ENCODE data around the gene BAIAP2.

BAIAP2 gene

GRCh38 chr17:81159611-81160265, 124.8 kb downstream of the BAIAP2 start:
- no peak for DNase-seq (ENCODE audit: low read depth)

DNA sequence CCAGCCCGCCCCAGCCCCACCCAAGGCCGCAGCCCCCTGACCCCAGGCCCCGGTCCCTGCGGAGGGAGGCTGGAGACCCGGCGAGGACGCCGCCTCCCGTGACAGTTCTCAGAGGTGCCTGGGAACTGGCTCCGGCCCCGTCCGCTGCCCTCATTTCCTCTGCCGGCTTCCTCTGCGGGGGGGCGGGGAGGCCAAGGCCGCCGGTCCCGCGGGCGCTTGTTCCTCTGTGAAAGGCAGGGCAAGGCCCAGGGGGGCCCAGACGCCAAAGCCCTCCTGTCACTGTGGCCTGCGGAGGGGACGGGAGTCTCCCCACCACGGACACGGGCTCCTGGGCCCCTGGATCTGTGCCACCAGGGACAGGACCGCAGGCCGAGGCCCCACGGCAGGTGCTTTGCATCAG, 125.4 kb downstream of the BAIAP2 start:
- DNase-seq (ENCODE audit: low read depth): no peak

DNA sequence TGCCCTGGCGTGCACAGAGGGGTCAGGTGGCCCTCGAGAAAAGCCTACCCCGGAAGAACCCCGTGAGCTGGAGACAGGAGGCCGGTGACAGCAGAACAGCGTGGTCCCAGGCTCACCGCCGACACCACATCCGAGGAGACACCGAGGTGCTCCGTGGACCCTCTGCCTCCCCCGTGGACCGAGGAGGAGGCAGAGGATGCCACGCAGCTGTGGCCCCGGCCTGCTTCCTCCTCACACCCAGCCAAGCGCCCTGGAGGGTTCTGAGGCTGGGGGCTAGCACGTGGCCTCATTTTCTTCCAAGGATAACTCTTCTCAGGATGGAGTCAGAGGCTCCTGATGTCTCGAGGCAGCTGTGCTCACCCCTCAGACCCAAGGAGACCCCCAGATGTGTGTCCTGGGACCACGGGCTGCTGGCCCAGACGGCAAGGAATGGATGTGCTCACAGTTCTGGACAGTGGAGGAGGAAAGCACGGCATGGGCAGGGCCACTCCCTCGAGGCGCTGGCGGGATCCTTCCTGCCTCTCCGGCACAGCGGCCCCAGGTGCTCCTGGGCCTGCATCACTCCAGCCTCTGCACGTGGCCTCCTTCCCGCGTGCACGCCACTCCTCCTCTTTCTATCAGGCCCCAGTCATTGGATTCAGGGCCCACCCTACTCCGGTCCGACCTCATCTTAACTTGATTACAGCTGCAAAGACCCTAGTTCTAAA, 125.9 kb downstream of the BAIAP2 start:
- DNase-seq (ENCODE audit: low read depth): no peak

DNA sequence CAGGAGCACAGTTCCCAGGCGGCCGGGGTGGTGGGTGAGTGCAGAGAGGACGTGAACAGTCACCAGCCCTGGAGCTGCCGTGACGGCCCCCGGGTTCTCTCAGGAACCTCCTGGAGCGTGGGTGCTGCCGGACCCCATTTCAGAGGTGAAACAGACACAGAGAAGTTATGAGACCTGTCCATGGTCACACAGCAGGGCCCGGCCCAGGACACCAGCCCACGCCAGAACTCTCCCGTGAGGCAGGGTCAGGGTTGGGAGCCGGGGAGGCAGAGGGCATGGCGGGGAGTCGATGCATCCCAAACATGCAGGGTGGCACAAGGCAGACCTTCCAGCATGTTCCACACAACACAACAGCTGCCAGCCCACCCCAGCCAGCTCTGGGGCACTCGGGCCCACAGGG, 126.6 kb downstream of the BAIAP2 start:
- no peak for DNase-seq (ENCODE audit: low read depth)

DNA sequence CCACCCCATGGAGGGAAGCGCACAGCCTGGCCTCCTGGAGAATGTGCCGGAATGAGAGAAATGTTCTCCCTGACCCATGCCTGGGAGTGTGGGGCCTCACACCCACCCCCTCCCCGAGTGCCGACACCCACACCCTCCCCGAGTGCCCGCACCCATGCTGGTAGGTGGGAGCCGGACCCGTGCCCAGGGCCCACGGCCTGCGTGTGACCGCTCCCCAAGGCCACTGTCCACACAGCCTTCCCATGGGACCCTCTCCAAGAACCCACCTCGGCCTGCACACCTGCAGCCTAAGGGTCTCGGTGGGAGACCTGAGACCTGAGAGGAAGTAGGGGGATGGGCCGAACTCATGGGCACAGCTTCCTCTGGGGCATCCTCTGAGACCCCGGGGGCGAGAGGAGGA, 127.0 kb downstream of the BAIAP2 start:
- DNase-seq (ENCODE audit: low read depth): no peak

DNA sequence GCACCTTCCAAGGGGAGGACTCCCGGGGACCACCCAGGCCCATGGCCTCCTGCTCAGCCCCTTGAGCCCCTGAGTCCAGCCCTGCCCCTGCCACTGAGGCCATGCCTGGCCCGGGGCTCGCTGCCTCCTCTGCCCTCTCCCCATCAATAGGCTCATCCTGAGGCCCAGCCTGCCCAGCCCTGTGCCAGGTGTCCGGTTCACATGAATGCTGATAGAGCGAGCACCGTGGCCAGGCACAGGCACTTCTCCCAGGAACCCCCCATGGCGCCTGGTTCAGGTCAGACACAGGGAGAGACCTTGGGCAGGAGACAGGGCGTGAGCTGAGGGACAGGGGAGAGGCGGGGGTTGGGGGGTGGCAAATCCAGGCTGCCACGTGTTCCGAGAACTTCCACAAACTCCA, 127.5 kb downstream of the BAIAP2 start:
- DNase-seq (ENCODE audit: low read depth): no peak

DNA sequence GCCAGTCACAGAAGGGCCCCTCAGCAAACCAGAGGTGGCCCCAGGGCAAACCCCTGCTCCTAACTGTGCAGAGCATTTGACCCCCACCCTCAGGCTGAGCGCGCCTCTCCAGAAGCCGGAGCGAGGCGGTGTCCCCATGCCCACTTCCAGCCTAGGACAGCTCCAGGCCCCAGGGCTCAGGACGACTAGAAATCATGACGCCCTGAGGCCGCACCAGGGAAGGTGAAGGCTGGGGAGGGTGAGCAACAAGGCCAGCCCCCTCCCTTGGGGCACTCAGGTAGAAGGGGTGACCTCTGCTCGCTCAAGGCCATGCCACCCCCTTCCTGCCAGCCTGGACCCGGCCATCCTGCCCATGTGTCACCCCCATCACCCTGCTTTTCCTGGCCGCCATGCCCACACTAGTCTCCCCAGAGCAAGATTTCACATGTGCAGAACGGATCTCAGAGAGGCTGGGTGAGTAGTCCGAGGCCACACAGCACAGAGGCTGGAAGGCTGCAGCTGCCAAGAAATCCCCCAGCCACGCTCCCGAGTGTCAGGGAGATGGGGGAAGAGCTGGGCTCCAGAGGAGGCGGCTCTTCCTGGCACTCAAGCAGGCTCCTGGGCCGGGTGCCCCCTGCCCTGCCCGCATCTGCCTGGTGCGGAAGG, 128.2 kb downstream of the BAIAP2 start:
- DNase-seq (ENCODE audit: low read depth): no peak

DNA sequence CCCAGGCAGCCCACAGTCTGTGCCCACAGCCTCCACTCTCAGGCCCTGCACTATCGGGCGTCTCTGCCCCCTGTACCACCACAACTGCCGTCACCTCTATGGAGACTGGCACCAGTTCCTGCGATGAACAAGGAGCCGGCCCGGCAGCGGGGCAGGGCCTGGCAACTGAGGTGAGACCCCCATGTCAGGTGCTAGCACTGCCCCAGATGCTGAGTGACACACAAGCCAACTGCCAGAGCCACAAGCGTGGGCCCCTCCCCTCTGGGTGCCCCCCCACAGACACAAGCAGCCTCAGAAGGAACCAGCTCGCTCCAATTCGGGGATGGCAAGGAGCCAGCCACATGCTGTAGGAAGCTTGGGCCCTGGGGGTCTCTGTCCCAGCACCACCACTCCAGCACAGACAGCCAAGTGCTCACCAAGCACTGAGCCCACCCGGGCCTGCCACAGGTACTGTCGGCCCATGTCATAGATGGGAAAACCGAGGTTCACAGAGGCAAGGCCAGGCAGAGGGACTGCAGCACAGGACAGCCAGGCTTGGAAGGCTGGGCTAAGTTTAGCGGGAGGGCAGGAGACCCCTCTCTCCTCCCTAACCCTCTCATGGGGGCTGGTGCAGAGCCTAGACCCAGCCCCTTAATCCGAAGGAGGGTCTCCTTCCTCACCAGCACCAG, 128.9 kb downstream of the BAIAP2 start:
- no peak for DNase-seq (ENCODE audit: low read depth)

GRCh38 chr17:81164371-81165245, 129.7 kb downstream of the BAIAP2 start:
- DNase-seq (ENCODE audit: low read depth): no peak

GRCh38 chr17:81165246-81166032, 130.5 kb downstream of the BAIAP2 start, which contains the start of gene PVALEF:
TSS of gene PVALEF (plus strand) at chr17:81165507. CDS start at chr17:81181227, 15,720 bp downstream.
- no peak for DNase-seq (ENCODE audit: low read depth)

- DNase-seq (ENCODE audit: low read depth): no peak
Observed at GRCh38 chr17:81166033-81166492, 131.1 kb downstream of the BAIAP2 start, which contains the start of gene AATK. TSS of gene AATK (minus strand) at chr17:81166221. CDS start at chr17:81165992, 229 bp downstream.

All from activated T-cell treated with anti-CD3 and anti-CD28 coated beads for 1 hour (primary cell).